H9 (cell line): ENCODE measurements around the gene SCNN1G. TPM values are rescaled to one million over a fixed set of nuclear protein-coding genes. Genes with fewer than 3 reads are reported as not detected.

ENCODE experiments used
- DNase-seq: peaks from one replicate; pipeline ENCODE4 v3.0.0-alpha.2; 2017
- H2AFZ ChIP-seq: one replicate; pipeline ENCODE4 v1.6.1; 2013; ENCODE audit warnings: mild to moderate bottlenecking, low read length, control low read depth, moderate library complexity
- H2AK5ac ChIP-seq: 2 replicates; pipeline ENCODE4 v1.6.1; 2013; ENCODE audit warnings: low read length, control low read depth, mixed read lengths; ENCODE audit not compliant: insufficient read length
- H2BK120ac ChIP-seq: one replicate; pipeline ENCODE4 v1.6.1; 2013; ENCODE audit warnings: low read depth, mild to moderate bottlenecking, low read length, control low read depth, inconsistent platforms; ENCODE audit not compliant: poor library complexity, severe bottlenecking
- H2BK12ac ChIP-seq: 2 replicates; pipeline ENCODE4 v1.6.1; 2013; ENCODE audit warnings: low read length, control low read depth, mixed read lengths, low read depth; ENCODE audit not compliant: insufficient read length
- H2BK15ac ChIP-seq: 2 replicates; pipeline ENCODE4 v1.6.1; 2013; ENCODE audit warnings: low read depth, low read length, control low read depth
- H2BK20ac ChIP-seq: one replicate; pipeline ENCODE4 v1.6.1; 2013; ENCODE audit warnings: low read depth, mild to moderate bottlenecking, low read length, control low read depth, inconsistent platforms; ENCODE audit not compliant: poor library complexity, severe bottlenecking
- H2BK5ac ChIP-seq: 2 replicates; pipeline ENCODE4 v1.6.1; 2013; ENCODE audit warnings: low read length, control low read depth, mixed read lengths; ENCODE audit not compliant: insufficient read length
- H3K14ac ChIP-seq: 2 replicates; pipeline ENCODE4 v1.6.1; 2013; ENCODE audit warnings: low read length, control low read depth; ENCODE audit not compliant: insufficient read depth
- H3K18ac ChIP-seq: 2 replicates; pipeline ENCODE4 v1.6.1; 2013; ENCODE audit warnings: low read depth, mild to moderate bottlenecking, mixed read lengths, low read length, control low read depth; ENCODE audit not compliant: insufficient read length
- H3K23ac ChIP-seq: 2 replicates; pipeline ENCODE4 v1.6.1; 2013; ENCODE audit warnings: low read length, control low read depth, mixed read lengths, low read depth; ENCODE audit not compliant: insufficient read length
- H3K23me2 ChIP-seq: 2 replicates; pipeline ENCODE4 v1.6.1; 2013; ENCODE audit warnings: low read depth, mild to moderate bottlenecking, mixed read lengths, low read length, control low read depth; ENCODE audit not compliant: insufficient read length, poor library complexity, severe bottlenecking
- H3K27ac ChIP-seq: 2 replicates; pipeline ENCODE4 v1.5.1; 2013; ENCODE audit warnings: low read length, control low read depth, mixed read lengths, low read depth; ENCODE audit not compliant: insufficient read length
- H3K27me3 ChIP-seq: 2 replicates; pipeline ENCODE4 v1.6.1; 2013; ENCODE audit warnings: low read length, control low read depth, inconsistent platforms; ENCODE audit not compliant: insufficient read depth
- H3K4ac ChIP-seq: 2 replicates; pipeline ENCODE4 v1.6.1; 2013; ENCODE audit warnings: low read depth, mild to moderate bottlenecking, control low read depth, inconsistent platforms, low read length, moderate library complexity
- H3K4me1 ChIP-seq: 2 replicates; pipeline ENCODE4 v1.6.1; 2013; ENCODE audit warnings: low read length, control low read depth, inconsistent platforms; ENCODE audit not compliant: insufficient read depth
- H3K4me2 ChIP-seq: 2 replicates; pipeline ENCODE4 v1.6.1; 2013; ENCODE audit warnings: low read length, control low read depth, mixed read lengths; ENCODE audit not compliant: insufficient read length, insufficient read depth
- H3K56ac ChIP-seq: 2 replicates; pipeline ENCODE4 v1.6.1; 2013; ENCODE audit warnings: low read depth, mild to moderate bottlenecking, mixed read lengths, low read length, control low read depth; ENCODE audit not compliant: insufficient read length
- H3K79me1 ChIP-seq: 2 replicates; pipeline ENCODE4 v1.6.1; 2013; ENCODE audit warnings: low read depth, mild to moderate bottlenecking, moderate library complexity, low read length, control low read depth, inconsistent platforms; ENCODE audit not compliant: insufficient read depth, poor library complexity, severe bottlenecking
- H3K79me2 ChIP-seq: 2 replicates; pipeline ENCODE4 v1.6.1; 2013; ENCODE audit warnings: low read length, control low read depth, inconsistent platforms; ENCODE audit not compliant: insufficient read depth
- H3K9ac ChIP-seq: 2 replicates; pipeline ENCODE4 v1.6.1; 2013; ENCODE audit warnings: low read length, control low read depth, mixed read lengths; ENCODE audit not compliant: insufficient read length; ENCODE audit errors: extremely low read depth
- H3K9me3 ChIP-seq: one replicate; pipeline ENCODE4 v1.6.1; 2013; ENCODE audit warnings: low read depth, low read length, inconsistent platforms; ENCODE audit not compliant: control insufficient read depth
- H3T11ph ChIP-seq: one replicate; pipeline ENCODE4 v1.6.1; 2013; ENCODE audit warnings: mild to moderate bottlenecking, low read length, control low read depth, inconsistent platforms
- H4K20me1 ChIP-seq: one replicate; pipeline ENCODE4 v1.6.1; 2013; ENCODE audit not compliant: control insufficient read depth, insufficient read length, insufficient read depth
- H4K5ac ChIP-seq: 2 replicates; pipeline ENCODE4 v1.6.1; 2013; ENCODE audit warnings: low read depth, mild to moderate bottlenecking, mixed read lengths, low read length, control low read depth; ENCODE audit not compliant: insufficient read length
- H4K8ac ChIP-seq: replicated peaks from 2 replicates; pipeline ENCODE4 v1.6.1; 2013; ENCODE audit warnings: low read length, control low read depth, mixed read lengths, low read depth; ENCODE audit not compliant: insufficient read length
- H4K91ac ChIP-seq: 2 replicates; pipeline ENCODE4 v1.6.1; 2013; ENCODE audit warnings: low read depth, mild to moderate bottlenecking, moderate library complexity, mixed read lengths, low read length, control low read depth; ENCODE audit not compliant: insufficient read length
- H3K27ac Mint-ChIP-seq, 3 experiments: 2 replicates in 2 of 3; 3 replicates in 1 of 3; pipeline ENCODE4 v1.8.0; 2020 to 2021; ENCODE audit warnings: mixed read lengths in 3 of 3, mild to moderate bottlenecking in 1 of 3, moderate library complexity in 1 of 3
- H3K27me3 Mint-ChIP-seq: 2 replicates; pipeline ENCODE4 v1.8.0; 2021; ENCODE audit warnings: low read depth, mild to moderate bottlenecking, moderate library complexity, mixed read lengths
- H3K36me3 Mint-ChIP-seq, 3 experiments: 2 replicates in 2 of 3; 3 replicates in 1 of 3; pipeline ENCODE4 v1.8.0; 2020 to 2021; ENCODE audit warnings: low read depth in 3 of 3, mixed read lengths in 3 of 3; ENCODE audit not compliant: insufficient read depth in 1 of 3
- H3K4me1 Mint-ChIP-seq, 2 experiments: 2 replicates each; pipeline ENCODE4 v1.8.0; 2020; ENCODE audit warnings: mixed read lengths in 2 of 2
- H3K4me3 Mint-ChIP-seq, 2 experiments: 2 replicates in 1 of 2; 3 replicates in 1 of 2; pipeline ENCODE4 v1.8.0; 2020 to 2021; ENCODE audit warnings: mild to moderate bottlenecking in 2 of 2, mixed read lengths in 2 of 2, moderate library complexity in 1 of 2
- H3K9me3 Mint-ChIP-seq, 2 experiments: 2 replicates in 1 of 2; 3 replicates in 1 of 2; pipeline ENCODE4 v1.8.0; 2020; ENCODE audit warnings: mild to moderate bottlenecking in 2 of 2, mixed read lengths in 2 of 2, moderate library complexity in 1 of 2
- CTCF ChIP-seq: fragments of 200-600 bp; sonication (generic); conservative IDR thresholded peaks from 3 replicates; pipeline ENCODE4 v1.8.0; 2021; ENCODE audit warnings: antibody characterized with exemption, mild to moderate bottlenecking
- WGBS: extraction: QIAGEN DNeasy Blood & Tissue Kit; methylation state at CpG from one replicate; pipeline ENCODE4 v1.1.7; 2013; ENCODE audit warnings: missing lambda C conversion rate, low lambda C conversion rate, mixed read lengths; ENCODE audit not compliant: insufficient read length; ENCODE audit errors: extremely low coverage; 5-methylcytosine and 5-hydroxymethylcytosine counted together
- total RNA-seq: library from RNA; stranded (reverse); gene quantifications from 2 replicates; pipeline ENCODE4 v1.2.1, GENCODE V29; 2021

The SCNN1G gene
- total RNA-seq, 1 experiment from 2014 or later: 0.74 TPM

- Histone ChIP-seq H3K14ac (no peak overlapping the region; the same call in 1 of the 2 replicates), H3K4me2 (no peak overlapping the region), H4K5ac (no peak overlapping the region), H3K79me2 (no peaks in the 10 kb centered on the region), H3K23ac (no peak overlapping the region), H3K79me1 (no peaks in the 10 kb centered on the region), H3K4me1 (no peaks in the 10 kb centered on the region), H3K4ac (no peak overlapping the region), H2AFZ (no peak overlapping the region), H3K9ac (no peak overlapping the region), H2BK20ac (no peak overlapping the region), H3K18ac (no peak overlapping the region), H4K8ac (no peak overlapping the region), H4K91ac (no peak overlapping the region), H4K20me1 (no peaks in the 10 kb centered on the region), H3K56ac (no peak overlapping the region), H3K27ac (no peak overlapping the region), H2AK5ac (no peak overlapping the region), H3K23me2 (no peaks in the 10 kb centered on the region), H2BK12ac (no peak overlapping the region), H3K27me3 (no peaks in the 10 kb centered on the region), H2BK5ac (no peak overlapping the region), H3K9me3 (no peaks in the 10 kb centered on the region), H2BK15ac (no peak overlapping the region), H2BK120ac (no peak overlapping the region), H3T11ph (no peak overlapping the region)
- H3K4me3 Mint-ChIP-seq: no peak overlapping the region
- H3K27me3 Mint-ChIP-seq: no peaks in the 10 kb centered on the region; the same call in none of the 2 replicates
- TF ChIP-seq CTCF: no peak
- H3K9me3 Mint-ChIP-seq: no peaks in the 10 kb centered on the region
- H3K27ac Mint-ChIP-seq: no peak overlapping the region
- H3K4me1 Mint-ChIP-seq: no peaks in the 10 kb centered on the region
- DNase-seq: no peak
- no CpG with 5 or more reads among the region's 7 CpGs for WGBS
- H3K36me3 Mint-ChIP-seq: no peaks in the 10 kb centered on the region
Measured at GRCh38 chr16:23214796-23215195, 32.3 kb downstream of the SCNN1G start.
